Measurements from ENCODE around the gene INPP5A. TPM values are rescaled to one million over a fixed set of nuclear protein-coding genes. Genes with fewer than 3 reads are reported as not detected.

INPP5A gene
- total and polyA plus RNA-seq, 7 donors = 17.6 to 132 (median 100) TPM

GRCh38 chr10:132675031-132675740 is 137.6 kb downstream of the INPP5A start:
- H3K4me1 ChIP-seq = no peaks in the 10 kb centered on the region
- no peaks in the 10 kb centered on the region for H3K27me3 ChIP-seq
- H3K4me3 ChIP-seq = no peak overlapping the region
- no peaks in the 10 kb centered on the region for H3K9me3 ChIP-seq
- H3K27ac ChIP-seq = no peak overlapping the region
- TF ChIP-seq POLR2A (IDR thresholded peaks at IDR 0.05) = no peak
- 95 to 96% methylated on average over 23 of the region's 23 CpGs for WGBS, 2 donors
- DNase-seq = peak; percentile 18
- no peaks in the 10 kb centered on the region for H3K36me3 ChIP-seq
- intact Hi-C loops (cut with DNase I) = no loop called here

- intact Hi-C loops (cut with DNase I) = no loop called here
- peak; percentile 59 for DNase-seq
- 89 to 91% methylated on average over 17 of the region's 17 CpGs for WGBS, 2 donors
Measured at GRCh38 chr10:132676193-132676891, 138.8 kb downstream of the INPP5A start.

GRCh38 chr10:132677096-132677472 is 139.5 kb downstream of the INPP5A start:
- peak; percentile 56 for DNase-seq
- no peak for TF ChIP-seq POLR2AphosphoS5 (IDR thresholded peaks at IDR 0.05)
- TF ChIP-seq POLR2A (IDR thresholded peaks at IDR 0.05) = no peak
- TF ChIP-seq CTCF (IDR thresholded peaks at IDR 0.05) = no peak
- TF ChIP-seq EP300 (IDR thresholded peaks at IDR 0.05) = no peak
- H3K27ac ChIP-seq = no peak overlapping the region
- H3K9me3 ChIP-seq = no peaks in the 10 kb centered on the region
- H3K4me1 ChIP-seq = no peaks in the 10 kb centered on the region
- H3K4me3 ChIP-seq = no peak overlapping the region
- 87 to 94% methylated on average over 4 of the region's 4 CpGs for WGBS, 2 donors
- intact Hi-C loops (cut with DNase I) = no loop called here
- H3K36me3 ChIP-seq = no peaks in the 10 kb centered on the region
- no peaks in the 10 kb centered on the region for H3K27me3 ChIP-seq

More at GRCh38 chr10:132676193-132676891, 138.8 kb downstream of the INPP5A start:
- Histone ChIP-seq H3K9me3 (no peaks in the 10 kb centered on the region), H3K4me1 (no peaks in the 10 kb centered on the region), H3K27me3 (no peaks in the 10 kb centered on the region), H3K4me3 (no peak overlapping the region), H3K36me3 (no peaks in the 10 kb centered on the region), H3K27ac (no peak overlapping the region)
- TF ChIP-seq EP300 (IDR thresholded peaks at IDR 0.05) = no peak
- TF ChIP-seq CTCF (IDR thresholded peaks at IDR 0.05) = no peak
- no peak for TF ChIP-seq POLR2A (IDR thresholded peaks at IDR 0.05)
- TF ChIP-seq POLR2AphosphoS5 (IDR thresholded peaks at IDR 0.05) = no peak

DNA sequence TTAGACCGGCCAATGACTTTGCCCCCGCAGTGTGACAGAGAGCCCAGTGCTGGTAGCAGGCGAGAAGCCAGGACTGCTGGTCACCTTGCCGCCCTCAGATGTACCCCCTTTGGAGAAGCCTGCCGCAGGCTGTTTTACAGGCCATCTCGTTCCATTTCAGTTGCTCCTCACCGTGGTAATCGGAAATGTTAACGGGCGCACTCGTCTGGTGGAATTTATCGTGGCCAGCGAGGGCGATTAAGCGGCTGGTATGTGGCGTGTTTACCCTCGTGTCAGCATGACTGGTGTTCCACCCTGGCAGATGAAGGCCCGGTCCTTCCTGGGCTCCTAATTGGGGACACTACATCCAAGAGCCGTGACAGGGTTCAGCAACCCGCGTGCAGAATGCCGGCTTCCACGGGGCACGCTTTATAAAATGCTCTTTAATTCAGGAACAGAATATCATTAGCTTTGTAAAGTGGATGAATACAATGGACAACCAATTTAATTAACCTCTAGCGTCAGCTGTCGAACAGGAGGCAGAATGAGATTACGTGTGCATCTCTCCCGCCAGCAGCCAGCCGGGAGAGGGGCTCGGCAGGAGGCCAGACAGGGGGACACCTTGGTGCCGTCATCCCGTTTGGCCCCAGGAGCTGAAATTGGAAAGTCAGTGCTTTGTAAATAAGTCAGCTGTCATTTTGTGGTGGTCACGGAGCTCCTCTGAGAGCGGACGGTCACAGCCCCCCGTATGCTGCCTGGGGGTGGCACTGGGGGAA is 140.1 kb downstream of the INPP5A start:
- 94 to 97% methylated on average over 36 of the region's 36 CpGs for WGBS, 2 donors

More for the DNA sequence above, 140.1 kb downstream of the INPP5A start:
- TF ChIP-seq EP300 (IDR thresholded peaks at IDR 0.05) (no peak), POLR2AphosphoS5 (IDR thresholded peaks at IDR 0.05) (no peak), CTCF (IDR thresholded peaks at IDR 0.05) (no peak), POLR2A (IDR thresholded peaks at IDR 0.05) (no peak)
- Histone ChIP-seq H3K4me3 (no peak overlapping the region), H3K9me3 (no peaks in the 10 kb centered on the region), H3K27me3 (no peaks in the 10 kb centered on the region), H3K36me3 (no peaks in the 10 kb centered on the region), H3K27ac (no peak overlapping the region), H3K4me1 (no peaks in the 10 kb centered on the region)
- intact Hi-C loops (cut with DNase I) = no loop called here
- peak; percentile 56 for DNase-seq

Measured in sigmoid colon (tissue), 7 donors.